Measurements from ENCODE around the gene SWI5.

Gene SWI5

DNA sequence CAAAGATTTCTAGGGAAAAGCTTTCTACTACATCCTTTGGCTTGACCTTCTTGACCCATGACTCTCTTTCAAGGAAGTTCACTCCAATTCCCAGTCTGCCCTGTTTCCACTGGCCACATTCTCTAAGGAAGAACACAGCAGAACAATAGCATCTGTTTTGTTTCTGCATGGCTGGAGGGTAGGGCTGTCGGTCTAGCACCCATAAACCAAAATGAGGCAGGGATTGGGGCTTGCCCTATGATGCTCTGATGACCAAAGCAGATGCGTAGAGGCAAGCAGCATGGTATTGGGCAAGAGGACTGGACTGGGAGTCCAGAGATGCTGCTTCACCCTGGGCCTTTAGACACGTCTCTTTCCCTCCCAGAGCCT lies 24.4 kb upstream of the SWI5 start:
- DNase-seq (ENCODE audit: low spot score) (no peak), FAIRE-seq (no peak)

DNA sequence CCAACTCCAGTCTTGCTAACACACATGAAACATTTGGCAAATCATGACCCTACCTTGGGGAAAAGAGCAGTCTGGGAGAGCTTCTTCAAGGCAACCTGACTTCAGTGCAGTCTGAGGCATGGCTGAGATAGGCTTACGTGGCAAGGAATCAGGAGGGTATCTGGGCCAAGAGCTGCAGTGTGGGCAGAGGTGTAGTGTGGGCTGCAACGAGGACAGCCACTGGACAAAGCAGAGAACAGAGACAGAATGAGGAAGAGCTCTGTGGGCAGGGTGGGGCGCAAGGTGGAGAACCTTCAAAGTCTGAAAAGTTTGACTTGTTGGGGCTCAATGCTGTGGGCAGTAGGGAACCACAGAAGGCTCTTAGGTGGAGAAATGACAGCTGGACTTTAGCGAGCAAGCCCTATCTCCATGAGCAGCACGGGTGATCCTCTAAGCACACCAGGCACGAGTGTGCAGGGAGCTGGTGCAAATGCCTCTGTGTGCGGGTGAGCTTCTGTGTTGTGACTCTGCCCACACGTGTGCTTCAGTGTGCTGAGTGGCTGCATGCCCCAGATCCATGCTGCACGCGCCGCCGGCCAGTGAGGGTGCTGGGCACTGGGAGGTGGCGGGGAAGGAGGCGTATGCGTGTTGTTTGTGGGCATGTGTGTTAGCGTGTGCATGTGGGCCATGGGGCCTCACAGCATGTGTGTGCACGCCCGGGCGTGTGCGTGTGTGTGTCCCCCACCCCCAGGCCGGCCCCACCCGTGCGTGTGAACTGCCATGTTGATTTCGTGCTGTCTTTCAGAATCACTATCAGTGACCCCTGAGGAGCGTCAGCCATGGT lies 23.5 kb upstream of the SWI5 start:
- no peak for DNase-seq (ENCODE audit: low spot score)
- no peak for FAIRE-seq

DNA sequence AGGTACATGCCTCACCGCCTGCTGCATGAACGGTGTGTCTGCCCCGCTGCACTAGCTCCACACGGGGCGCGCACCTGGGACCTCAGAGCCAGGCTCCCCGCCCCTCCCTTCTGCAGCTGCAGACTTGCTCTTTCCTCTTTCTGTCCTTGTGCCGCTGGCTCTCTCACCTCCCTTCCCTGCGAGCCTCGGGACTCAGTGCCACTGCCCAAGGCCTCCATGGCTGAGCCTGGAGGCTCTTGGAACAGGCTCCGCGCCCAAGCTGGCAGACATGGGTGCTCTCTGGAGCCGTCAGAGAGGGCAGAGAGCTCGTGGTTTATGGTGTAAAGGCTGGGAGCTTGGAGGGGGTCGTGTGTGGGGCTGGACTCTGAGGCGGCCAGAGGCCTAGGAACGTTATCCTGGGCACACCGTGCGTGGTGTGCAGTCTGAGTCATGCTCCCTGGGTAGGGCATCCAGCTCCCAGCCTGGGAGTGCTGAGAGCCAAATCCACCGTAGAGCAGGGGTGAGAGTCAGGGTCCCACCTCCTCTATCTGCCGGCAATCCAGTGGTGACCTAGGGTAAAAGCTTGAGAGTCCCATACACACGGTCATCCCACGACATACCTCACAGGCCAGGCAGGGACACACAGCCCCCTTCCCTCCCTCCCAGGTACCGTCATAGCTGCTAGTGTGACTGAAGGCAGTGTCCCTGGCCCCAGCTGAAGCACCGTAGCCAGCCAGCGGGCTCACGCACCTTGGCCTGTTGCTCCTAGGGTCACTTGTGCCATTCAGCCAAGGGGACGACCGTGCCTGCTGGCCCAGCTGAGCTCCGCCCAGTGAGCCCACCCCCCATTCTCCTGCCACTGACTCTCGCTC lies 22.7 kb upstream of the SWI5 start:
- FAIRE-seq, result no peak
- no peak for DNase-seq (ENCODE audit: low spot score)

DNA sequence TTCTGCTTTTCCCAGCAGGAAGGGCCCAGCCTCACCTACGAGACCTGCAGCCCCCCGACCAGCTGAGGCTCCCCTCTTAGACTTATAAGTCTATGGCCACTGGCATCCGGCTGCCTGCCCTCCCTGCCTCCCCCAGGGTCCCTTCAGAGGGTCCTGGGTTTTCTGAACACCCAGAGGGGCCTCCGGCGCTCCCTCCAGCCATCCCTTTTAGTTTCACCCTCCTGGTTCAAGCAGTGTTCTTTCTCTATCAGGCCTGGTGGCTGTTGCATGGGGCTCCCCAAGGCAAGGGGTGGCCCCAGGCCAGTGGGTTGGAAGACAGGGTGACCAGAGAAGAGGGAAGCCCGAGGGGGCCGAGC lies 22.1 kb upstream of the SWI5 start:
- FAIRE-seq, result no peak
- no peak for DNase-seq (ENCODE audit: low spot score)

DNA sequence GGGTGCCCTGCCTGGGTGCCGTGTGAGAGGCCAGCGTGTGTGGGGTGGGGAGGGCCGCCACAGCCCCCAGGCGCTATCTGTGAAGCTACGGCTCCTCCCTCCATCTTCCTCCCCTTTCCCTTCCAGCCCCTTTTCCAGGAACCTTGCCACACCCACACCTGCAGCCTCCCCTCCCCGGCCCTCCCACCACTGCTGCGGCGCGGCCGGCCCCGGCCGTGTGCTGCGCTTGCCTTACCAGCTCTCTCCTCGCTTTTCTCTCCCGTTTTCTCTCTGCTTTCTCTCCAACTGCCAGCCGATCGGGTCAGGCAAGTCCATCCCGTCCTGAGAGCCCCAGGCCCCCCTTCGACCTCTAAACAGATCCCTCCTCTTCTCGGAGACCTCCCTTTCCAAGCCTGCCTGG lies 21.7 kb upstream of the SWI5 start:
- FAIRE-seq (no peak), DNase-seq (ENCODE audit: low spot score) (no peak)

DNA sequence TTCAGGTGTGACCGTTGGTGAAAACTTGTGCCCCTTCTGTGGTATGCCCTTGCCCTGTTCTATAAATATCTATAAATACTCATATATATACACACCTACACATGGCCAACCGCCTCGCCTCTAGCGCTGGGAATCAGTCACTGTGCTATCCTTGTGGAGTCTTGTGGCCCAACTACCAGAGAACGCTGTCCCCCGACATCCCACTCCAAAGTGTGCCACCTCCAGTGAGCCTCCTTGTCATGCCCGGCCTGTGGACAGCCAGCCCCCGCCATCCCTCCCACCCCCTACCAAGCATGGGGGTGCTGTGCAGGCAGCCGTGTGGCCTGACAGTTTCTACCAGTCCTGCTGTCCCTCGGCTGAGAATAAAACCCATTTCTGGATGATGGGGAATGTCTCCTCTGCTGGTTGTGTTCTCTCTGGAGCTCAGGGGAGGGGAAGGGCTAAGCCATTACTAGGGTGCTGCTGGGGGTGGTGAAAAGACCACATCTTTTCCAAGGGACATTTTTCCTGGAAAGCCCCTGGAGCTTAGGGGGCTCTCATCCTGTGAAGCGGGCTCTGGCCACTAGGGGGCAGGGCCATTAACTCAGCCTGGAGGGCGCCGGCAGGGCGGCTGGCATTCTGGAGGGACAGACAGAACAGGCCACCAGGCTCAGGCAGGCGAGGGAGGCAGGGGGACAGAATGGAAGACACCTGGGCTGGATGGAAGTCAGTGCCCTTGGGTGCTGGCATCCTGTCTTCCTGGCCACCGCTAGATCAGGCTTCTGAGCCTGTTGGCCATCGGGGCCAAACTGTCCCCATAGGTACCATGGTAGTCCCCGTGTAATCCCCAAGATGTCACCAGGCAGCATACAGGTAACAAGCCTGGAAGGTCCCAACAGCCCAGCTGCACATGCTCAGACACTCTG lies 21.0 kb upstream of the SWI5 start:
- no peak for FAIRE-seq

DNA sequence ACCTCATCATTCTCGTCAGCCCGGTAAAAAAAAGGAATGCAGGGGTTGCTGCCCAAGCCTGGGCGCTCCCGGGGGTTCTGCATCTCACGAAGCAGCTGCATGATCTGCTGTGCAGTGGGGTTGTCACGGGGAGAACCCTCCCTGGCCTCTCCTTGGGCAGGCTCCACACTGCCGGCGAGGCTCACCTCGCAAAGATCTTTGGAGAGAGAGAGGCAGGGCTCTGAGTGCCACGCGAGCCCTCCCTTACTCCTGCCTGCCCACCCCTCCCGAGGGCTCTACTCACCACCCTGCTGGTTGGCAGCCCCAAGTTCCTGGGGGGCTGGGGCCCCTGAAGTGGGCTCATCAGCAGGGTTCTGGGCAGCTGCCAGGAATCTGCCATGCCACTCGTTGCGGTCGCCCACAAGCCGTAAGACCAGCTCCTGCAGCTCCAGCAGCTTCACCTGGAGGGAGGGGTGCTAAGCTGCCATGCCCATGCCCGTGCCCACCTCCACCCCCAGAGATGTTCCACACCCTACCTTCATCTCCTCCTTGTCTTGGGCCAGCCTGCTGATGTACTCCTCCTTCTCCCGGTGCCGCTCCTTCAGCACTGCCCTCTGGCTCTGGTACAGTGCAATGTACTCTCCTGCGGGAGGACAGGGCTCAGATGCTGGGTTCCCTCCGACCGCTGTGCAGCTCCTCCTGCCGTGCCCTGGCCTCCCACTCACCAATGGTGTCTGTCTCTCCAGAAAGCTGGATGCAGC lies 18.8 kb upstream of the SWI5 start:
- FAIRE-seq (no peak), DNase-seq (ENCODE audit: low spot score) (no peak)

More for the DNA sequence above, 21.0 kb upstream of the SWI5 start:
- peak; percentile 72 for DNase-seq (ENCODE audit: low spot score)

DNA sequence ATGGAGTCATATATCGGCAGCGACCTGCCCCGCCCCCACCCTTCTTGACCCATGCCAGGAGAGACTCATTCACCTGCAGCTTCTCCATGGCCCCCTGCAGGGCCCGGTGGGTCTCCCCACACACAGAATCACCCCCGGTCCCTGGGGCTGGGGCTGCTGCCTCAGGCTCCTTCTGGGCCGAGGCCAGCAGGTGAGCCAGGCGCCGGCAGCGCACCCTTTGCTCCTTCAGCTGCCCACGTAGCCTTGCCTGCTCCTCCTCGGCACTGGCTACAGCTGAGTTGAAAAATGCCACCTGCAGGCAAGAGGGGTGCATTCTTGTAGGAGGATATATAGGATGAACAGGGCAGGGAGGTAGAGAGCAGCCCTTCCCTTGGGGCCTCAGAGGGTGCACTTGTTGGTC lies 18.2 kb upstream of the SWI5 start:
- FAIRE-seq, result no peak
- no peak for DNase-seq (ENCODE audit: low spot score)

DNA sequence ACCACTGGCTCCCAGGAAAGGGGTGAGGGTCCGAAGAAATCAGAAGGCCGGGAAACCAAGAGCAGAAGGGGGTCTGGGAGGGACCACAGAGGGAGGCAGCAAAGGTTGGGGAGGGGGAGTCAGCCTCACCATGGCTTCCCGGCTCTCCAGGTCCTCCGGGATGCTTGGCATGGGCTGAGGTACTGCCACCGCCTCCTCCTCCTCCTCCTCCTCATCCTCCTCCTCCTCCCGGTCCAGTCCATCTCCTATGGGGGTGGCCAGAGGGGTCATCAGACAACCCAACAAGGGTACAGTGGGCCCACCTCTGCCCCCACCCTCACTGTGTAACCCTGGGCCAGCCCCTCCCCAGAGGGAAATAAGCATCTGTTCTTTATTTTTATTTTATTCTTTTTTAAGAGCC lies 17.8 kb upstream of the SWI5 start:
- DNase-seq (ENCODE audit: low spot score) (no peak), FAIRE-seq (no peak)

DNA sequence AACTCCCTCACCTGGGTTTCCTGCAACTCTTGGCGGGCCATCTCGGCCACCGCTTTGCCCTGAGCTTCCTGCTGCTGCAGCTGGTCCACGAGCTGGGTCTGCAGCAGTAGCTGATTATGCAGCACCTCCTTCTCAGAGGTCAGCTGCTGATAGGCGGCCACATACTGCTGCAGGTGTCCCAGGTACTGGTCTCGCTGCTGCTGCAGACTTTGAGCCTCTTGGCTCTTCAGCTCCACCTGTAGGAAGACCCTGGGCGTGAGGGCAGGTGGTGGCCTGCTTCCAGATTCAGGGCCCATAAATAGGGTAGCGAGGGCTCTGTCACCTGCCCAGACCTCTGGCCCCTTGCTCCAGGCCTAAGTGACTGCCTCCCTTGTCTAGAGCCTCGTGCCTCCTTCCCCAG lies 16.9 kb upstream of the SWI5 start:
- DNase-seq (ENCODE audit: low spot score) (no peak), FAIRE-seq (no peak)

DNA sequence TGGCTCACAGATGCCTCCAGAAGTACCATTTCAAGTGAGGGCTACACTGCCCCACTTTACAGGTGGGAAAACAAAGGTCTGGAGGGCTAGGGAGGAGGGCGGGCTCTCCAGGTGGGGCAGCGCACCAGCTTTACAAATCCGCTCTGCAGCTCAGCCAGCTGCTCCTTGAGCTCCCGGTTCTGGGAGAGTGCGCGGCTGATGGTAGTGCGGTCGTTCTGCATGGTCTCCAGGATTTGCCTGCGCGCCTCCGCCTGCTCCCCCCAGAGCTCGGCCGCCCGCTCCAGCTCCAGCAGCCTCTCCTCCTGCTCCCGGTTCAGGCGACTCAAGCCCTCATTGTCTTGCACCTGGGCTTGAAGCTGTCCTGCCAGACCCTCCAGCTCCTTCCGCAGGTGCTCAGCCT lies 15.7 kb upstream of the SWI5 start:
- FAIRE-seq (no peak), DNase-seq (ENCODE audit: low spot score) (no peak)

DNA sequence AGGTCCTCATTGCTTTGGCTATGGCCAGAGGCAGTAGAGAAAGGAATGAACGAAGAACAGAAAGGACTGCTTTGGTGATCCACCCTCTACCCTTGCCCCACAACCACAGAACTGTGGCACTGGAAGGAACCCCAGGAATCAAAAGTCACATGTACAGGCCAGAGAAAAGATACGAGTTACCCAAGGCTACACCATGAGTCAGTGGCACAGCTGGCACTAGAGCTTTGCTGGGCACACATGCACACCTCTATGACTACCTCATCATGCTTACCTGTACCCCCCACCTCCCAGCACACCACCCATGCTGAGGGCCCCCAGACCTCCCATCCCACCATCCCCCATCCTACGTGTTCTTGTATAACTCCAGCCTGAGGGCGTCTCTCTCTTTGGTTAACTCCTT lies 13.4 kb upstream of the SWI5 start:
- DNase-seq (ENCODE audit: low spot score), result no peak
- no peak for FAIRE-seq

DNA sequence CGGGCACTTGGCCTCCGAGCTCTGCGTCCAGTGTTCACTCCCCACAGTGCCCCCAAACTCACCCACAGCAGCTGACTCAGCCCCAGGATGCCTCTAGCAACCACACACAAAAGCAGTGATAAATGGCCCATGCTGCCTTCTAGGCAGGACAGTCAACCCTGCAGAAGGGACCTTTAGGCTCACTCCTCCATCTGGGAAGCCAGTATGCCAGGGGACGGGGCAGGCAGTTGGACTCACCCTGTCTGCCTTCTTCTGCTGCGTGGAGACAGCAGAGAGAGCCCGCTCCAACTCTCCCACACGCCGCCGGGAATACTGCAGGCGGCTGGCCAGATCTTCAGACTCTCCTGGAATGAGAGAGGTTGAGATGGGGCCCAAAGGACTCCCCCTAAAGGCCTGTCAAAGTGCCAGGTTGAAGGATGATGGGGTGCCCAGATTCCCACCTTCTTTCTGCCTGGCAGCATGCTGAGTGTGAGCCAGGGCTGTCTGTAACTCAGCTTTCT lies 10.7 kb upstream of the SWI5 start:
- DNase-seq (ENCODE audit: low spot score) (no peak), FAIRE-seq (no peak)

DNA sequence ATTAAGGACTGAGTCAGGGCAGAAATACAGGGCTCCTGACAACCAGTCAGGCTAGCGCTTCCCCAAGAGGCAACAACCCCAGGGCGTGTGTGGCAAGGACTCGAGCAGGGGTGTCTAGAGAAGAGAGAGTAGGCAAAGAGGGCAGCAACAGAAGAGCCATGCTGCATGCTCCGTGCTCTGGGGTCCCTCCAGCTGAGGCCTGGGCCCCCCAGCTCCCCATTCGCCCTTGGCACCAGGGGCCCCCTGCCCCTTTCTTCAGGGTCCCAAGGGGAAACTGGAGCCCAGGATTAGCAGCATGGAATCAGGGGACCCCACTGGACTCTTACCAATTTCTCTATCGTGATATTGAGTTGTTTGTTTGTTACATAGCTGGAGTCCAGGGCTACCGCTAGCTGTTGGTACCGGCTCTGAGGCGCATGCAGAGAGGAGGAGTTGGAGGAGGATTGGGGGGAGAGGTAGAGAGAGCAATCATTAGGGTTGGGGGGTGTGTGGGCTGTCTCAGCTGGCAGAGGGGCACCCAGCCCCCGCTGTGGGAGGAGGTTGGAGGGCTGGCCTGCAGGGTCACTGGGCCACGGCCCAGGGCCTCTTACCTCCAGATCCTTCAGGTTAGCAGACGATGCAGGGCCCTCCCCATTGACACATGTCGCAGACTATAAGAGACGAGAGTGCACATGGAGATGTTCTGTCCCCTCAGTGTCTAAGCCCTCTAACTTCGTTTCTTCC lies 9.0 kb upstream of the SWI5 start:
- no peak for FAIRE-seq

DNA sequence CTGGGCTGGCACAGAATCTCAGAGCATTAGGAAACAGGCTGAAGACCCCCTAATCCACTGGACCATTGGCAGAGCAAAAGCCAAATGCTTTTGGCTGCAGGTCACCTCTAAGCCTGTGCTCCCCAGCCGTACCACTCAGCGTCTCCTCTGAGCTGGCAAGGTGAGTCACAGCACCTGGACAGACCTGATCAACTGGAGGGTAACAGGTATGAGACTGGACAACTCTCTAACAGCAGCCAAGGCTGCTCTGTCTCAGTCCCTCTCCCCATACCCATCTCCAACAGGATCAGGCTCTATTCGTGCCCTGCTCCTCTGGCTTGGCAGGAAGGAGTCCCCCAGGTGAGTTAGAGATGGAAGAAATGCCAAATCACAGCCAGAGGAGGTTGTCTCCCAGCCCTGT lies 5.0 kb upstream of the SWI5 start:
- DNase-seq (ENCODE audit: low spot score), result no peak
- FAIRE-seq, result no peak

More for the DNA sequence above, 9.0 kb upstream of the SWI5 start:
- no peak for DNase-seq (ENCODE audit: low spot score)

DNA sequence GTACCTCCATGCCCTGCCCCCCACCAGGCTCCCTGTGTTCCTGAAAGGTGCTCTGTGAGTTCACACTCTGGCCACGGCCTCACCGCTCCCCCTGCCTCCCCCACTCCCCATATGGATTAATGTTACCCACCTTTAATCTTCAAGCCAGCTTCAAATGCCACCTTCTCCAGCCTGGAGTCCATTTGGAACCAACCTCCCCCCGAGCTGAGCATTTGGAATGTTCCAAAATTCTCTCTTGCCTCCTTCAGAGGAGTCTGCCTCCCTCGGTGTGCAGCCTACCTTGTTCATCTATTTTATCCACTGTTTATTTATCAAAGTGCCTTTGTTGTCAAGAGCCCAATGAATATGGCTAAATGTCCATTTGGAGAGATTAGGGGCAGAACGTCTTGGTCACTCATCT lies 4.6 kb upstream of the SWI5 start:
- no peak for DNase-seq (ENCODE audit: low spot score)
- FAIRE-seq, result no peak

DNA sequence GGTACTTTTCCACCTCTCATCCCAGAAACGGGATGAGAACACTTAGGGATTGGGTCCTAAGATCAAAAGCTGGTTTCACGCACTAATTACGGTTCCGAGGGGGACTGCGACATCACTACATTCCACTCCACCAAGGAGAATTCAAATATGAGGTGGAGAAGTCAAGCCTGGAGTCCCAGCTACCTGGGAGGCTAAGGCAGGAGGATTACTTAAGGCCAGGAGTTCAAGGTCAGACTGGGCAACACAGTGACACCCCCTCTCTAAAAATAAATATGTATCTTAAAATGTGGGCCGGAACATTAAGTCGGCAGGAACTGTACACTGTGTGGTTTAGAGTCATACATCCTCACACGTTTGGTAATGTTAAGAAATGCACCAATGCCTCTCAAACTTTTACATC lies 1.8 kb upstream of the SWI5 start:
- DNase-seq (ENCODE audit: low spot score) (no peak), FAIRE-seq (no peak)

DNA sequence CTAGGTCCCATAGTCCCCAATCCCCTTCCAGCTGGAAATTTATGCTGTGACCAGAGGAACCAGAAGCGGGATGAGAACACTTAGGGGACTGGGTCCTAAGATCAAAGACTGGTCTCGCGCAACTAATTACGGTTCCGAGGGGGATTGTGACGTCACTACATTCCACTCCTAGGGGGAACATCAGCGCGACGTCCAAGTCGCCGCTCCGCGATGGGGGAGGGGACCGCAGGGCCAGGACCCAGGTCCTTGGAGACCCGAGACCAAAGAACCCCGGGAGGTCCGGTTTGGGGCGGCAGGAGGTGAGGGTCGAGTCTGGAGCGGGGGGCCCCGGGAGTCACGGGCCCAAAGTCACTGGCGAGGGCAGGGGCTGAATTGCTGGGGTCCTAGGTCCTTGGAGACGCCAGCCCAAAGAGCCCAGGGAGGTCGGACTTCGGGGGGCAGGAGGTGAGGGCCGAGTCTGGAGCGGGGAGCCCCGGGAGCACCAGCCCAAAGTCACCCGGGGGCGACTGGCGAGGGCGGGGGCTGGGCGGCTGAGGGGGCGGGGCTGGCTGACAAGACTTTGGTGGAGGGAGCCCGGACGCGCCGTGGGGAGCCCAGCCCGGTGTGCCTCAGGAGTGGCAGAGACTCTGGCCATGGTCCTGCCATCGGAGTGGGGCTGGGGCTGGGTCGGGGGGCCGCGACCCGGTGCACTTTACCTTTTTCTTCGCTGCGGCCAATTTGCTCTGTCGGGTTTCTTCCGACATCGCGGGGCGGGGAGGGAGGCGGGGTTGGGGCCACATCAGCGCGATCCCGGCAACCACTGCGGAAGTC lies 673 bp upstream of the SWI5 start, which contains the start of gene GOLGA2:
GOLGA2 (minus strand) TSS at position 810 of the 810 bp plus-strand sequence; CDS start at position 779, 31 bp downstream.
- DNase-seq (ENCODE audit: low spot score) (peak; percentile 74), FAIRE-seq (no peak)

DNA sequence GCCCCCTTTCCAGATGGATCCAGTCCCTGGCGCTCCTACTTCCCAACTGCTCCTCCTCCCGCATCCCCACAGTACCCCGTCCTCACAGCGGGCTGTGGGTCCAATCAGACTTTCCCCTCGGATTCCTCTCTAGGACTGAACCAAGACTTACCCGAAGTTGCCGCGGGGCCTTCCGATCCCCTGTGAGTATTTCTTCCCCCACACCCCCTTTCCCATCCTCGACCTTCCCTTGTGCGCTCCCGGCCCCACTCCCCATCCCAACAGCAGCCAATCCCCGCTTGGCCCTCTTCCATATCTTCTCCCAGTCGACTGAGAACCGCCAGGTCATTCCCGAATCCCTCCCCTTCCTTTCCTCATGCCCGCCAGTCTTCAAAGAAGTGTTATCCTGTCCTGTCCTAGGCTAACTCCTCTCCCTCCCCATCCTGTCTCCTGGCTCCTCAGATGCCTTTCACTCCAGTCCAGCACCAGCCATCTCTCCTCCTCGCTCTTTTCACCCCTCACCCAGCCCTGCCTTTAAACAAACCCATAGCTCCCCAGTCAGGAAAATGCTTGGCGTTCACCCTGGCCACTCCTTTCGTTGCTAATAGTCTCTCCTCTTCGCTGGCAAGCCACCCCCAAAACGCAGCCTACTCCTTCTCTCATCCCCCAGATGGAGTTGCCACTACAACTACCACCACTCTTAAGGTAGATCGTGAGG lies 646 bp downstream of the SWI5 start:
- DNase-seq (ENCODE audit: low spot score) (peak; percentile 27), FAIRE-seq (no peak)

All from urothelium cell line (cell line).